Measurements from ENCODE around the gene IL27RA. TPM values are rescaled to one million over a fixed set of nuclear protein-coding genes. Genes with fewer than 3 reads are reported as not detected.

Gene IL27RA
- total RNA-seq, 4 donors from 2014 or later: 1.0 to 10.0 (median 3.7) TPM

GRCh38 chr19:14059652-14060155 is 28.1 kb downstream of the IL27RA start:
- no peaks in the 10 kb centered on the region for H3K9me3 ChIP-seq
- peaks cover 0 to 7% of the 10 kb centered on the region in 2 donors for H3K4me1 ChIP-seq
- DNase-seq: no peak
- no peak overlapping the region for H3K4me3 ChIP-seq
- H3K27me3 ChIP-seq: peaks cover 0 to 8% of the 10 kb centered on the region in 2 donors
- TF ChIP-seq CTCF (IDR thresholded peaks at IDR 0.05): no peak
- TF ChIP-seq POLR2A (IDR thresholded peaks at IDR 0.05): no peak
- no peak overlapping the region for H3K27ac ChIP-seq
- intact Hi-C loops (cut with DNase I; ENCODE audit: low total_unique reads): no loop called here
- no peaks in the 10 kb centered on the region for H3K36me3 ChIP-seq

- DNase-seq: no peak
- H3K27me3 ChIP-seq: peaks cover 0 to 8% of the 10 kb centered on the region in 2 donors
- TF ChIP-seq CTCF (IDR thresholded peaks at IDR 0.05) (no peak), POLR2A (IDR thresholded peaks at IDR 0.05) (no peak)
- no peaks in the 10 kb centered on the region for H3K36me3 ChIP-seq
- H3K4me3 ChIP-seq: no peak overlapping the region
- H3K4me1 ChIP-seq: peaks cover 0 to 7% of the 10 kb centered on the region in 2 donors
- intact Hi-C loops (cut with DNase I; ENCODE audit: low total_unique reads): no loop called here
- H3K9me3 ChIP-seq: no peaks in the 10 kb centered on the region
- no peak overlapping the region for H3K27ac ChIP-seq
Measured at GRCh38 chr19:14061081-14061749, 29.7 kb downstream of the IL27RA start.

GRCh38 chr19:14061751-14062557 is 30.4 kb downstream of the IL27RA start, which contains the start of gene PALM3:
PALM3 (minus strand) TSS chr19:14062076; CDS start chr19:14061980, 96 bp downstream.
- TF ChIP-seq CTCF (IDR thresholded peaks at IDR 0.05) (no peak), POLR2A (IDR thresholded peaks at IDR 0.05) (no peak)
- Histone ChIP-seq H3K9me3 (no peaks in the 10 kb centered on the region), H3K4me1 (peaks cover 0 to 7% of the 10 kb centered on the region in 2 donors), H3K4me3 (no peak within 1 kb of the TSS), H3K27ac (no peak within 1 kb of the TSS), H3K36me3 (no peaks in the 10 kb centered on the region), H3K27me3 (peaks cover 0 to 8% of the 10 kb centered on the region in 2 donors)
- no peak for DNase-seq
- intact Hi-C loops (cut with DNase I; ENCODE audit: low total_unique reads): no loop called here

GRCh38 chr19:14062558-14062855 is 30.9 kb downstream of the IL27RA start:
- Histone ChIP-seq H3K27me3 (peaks cover 0 to 8% of the 10 kb centered on the region in 2 donors), H3K36me3 (no peaks in the 10 kb centered on the region), H3K4me3 (no peak overlapping the region), H3K4me1 (peaks cover 0 to 5% of the 10 kb centered on the region in 2 donors), H3K9me3 (no peaks in the 10 kb centered on the region), H3K27ac (no peak overlapping the region)
- no peak for DNase-seq
- intact Hi-C loops (cut with DNase I; ENCODE audit: low total_unique reads): no loop called here
- no peak for TF ChIP-seq CTCF (IDR thresholded peaks at IDR 0.05)
- TF ChIP-seq POLR2A (IDR thresholded peaks at IDR 0.05): no peak

- H3K36me3 ChIP-seq: no peaks in the 10 kb centered on the region
- no peaks in the 10 kb centered on the region for H3K9me3 ChIP-seq
- no peak for DNase-seq
- intact Hi-C loops (cut with DNase I; ENCODE audit: low total_unique reads): no loop called here
- H3K4me1 ChIP-seq: no peaks in the 10 kb centered on the region
- no peak overlapping the region for H3K4me3 ChIP-seq
- TF ChIP-seq POLR2A (IDR thresholded peaks at IDR 0.05): no peak
- no peak for TF ChIP-seq CTCF (IDR thresholded peaks at IDR 0.05)
- no peak overlapping the region for H3K27ac ChIP-seq
- H3K27me3 ChIP-seq: peaks cover 0 to 8% of the 10 kb centered on the region in 2 donors
Measured at GRCh38 chr19:14063105-14063504, 31.5 kb downstream of the IL27RA start.

Measured in uterus (tissue), 4 donors.